PFSK-1 (cell line): ENCODE measurements around the gene SPRY2.

ENCODE experiments used
- FOXP2 ChIP-seq: optimal IDR thresholded peaks from 2 replicates; pipeline ENCODE3; 2011; ENCODE audit warnings: borderline replicate concordance, control low read depth, inconsistent platforms; ENCODE audit not compliant: insufficient read depth; ENCODE audit errors: extremely low read length, extremely low read depth
- POLR2AphosphoS5 ChIP-seq: IDR thresholded peaks from 2 replicates; pipeline ENCODE4 v1.6.1; 2012; ENCODE audit warnings: low read depth, mild to moderate bottlenecking, control low read depth, low read length, moderate library complexity
- SIN3A ChIP-seq: IDR thresholded peaks from 2 replicates; pipeline ENCODE4 v1.6.1; 2012; ENCODE audit warnings: mild to moderate bottlenecking, low read length, moderate library complexity, borderline replicate concordance; ENCODE audit not compliant: insufficient read depth
- TAF1 ChIP-seq: IDR thresholded peaks from 2 replicates; pipeline ENCODE4 v1.6.1; 2012; ENCODE audit warnings: low read length, control low read depth, borderline replicate concordance; ENCODE audit not compliant: insufficient read depth
- TF ChIP-seq, protein P1 (sequence below), 2 experiments: IDR thresholded peaks; 2 replicates each; pipeline versions ENCODE4 v1.6.1 to v1.8.0; 2011 to 2012; ENCODE audit warnings: low read depth in 2 of 2, low read length in 2 of 2, control low read depth in 1 of 2, inconsistent platforms in 1 of 2, mild to moderate bottlenecking in 1 of 2, moderate library complexity in 1 of 2; ENCODE audit not compliant: insufficient read depth in 1 of 2

Gene SPRY2

DNA sequence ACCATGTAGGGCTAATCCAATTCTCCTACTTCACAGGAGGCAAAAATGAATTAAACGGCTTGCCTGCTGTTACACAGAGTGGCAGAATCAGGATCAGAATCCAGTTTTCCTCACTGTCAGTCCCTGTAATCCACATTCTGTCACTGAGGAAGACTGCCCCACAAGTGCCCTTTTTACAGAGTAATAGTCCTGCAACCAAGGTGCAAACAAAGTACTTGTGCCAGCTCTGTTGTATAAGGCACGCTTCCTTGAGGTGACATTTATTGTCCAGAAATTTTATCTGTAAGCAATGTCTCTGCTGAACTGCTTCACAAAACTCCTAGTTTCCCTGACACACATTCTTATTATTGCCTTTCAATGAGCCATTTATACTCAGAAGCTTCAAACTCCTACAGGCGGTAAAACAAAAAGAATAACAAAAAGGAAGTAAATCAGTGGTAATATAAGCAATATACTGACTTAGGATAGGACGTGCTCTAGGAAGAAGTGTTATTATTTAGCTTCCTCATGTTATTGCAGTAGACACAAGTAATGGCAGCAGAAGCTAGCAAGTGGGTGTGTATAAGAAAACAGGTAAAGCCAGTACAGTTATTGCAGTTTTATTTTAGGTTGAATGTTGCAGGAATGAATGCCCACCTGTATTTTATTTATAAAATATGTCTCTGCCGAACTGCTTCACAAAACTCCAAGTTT lies 28.8 kb downstream of the SPRY2 start:
- TF ChIP-seq FOXP2 (no peak), POLR2AphosphoS5 (no peak), TAF1 (no peak)

GRCh38 chr13:80309926-80310325 lies 31.0 kb downstream of the SPRY2 start:
- TF ChIP-seq TAF1 (no peak), POLR2AphosphoS5 (no peak), FOXP2 (no peak), SIN3A (no peak)
- TF ChIP-seq, protein P1, sequence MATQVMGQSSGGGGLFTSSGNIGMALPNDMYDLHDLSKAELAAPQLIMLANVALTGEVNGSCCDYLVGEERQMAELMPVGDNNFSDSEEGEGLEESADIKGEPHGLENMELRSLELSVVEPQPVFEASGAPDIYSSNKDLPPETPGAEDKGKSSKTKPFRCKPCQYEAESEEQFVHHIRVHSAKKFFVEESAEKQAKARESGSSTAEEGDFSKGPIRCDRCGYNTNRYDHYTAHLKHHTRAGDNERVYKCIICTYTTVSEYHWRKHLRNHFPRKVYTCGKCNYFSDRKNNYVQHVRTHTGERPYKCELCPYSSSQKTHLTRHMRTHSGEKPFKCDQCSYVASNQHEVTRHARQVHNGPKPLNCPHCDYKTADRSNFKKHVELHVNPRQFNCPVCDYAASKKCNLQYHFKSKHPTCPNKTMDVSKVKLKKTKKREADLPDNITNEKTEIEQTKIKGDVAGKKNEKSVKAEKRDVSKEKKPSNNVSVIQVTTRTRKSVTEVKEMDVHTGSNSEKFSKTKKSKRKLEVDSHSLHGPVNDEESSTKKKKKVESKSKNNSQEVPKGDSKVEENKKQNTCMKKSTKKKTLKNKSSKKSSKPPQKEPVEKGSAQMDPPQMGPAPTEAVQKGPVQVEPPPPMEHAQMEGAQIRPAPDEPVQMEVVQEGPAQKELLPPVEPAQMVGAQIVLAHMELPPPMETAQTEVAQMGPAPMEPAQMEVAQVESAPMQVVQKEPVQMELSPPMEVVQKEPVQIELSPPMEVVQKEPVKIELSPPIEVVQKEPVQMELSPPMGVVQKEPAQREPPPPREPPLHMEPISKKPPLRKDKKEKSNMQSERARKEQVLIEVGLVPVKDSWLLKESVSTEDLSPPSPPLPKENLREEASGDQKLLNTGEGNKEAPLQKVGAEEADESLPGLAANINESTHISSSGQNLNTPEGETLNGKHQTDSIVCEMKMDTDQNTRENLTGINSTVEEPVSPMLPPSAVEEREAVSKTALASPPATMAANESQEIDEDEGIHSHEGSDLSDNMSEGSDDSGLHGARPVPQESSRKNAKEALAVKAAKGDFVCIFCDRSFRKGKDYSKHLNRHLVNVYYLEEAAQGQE (IDR thresholded peaks at IDR 0.05; ENCODE audit: insufficient read depth in 1 of 2, low read depth in 2 of 2, low read length in 2 of 2), result no peak

DNA sequence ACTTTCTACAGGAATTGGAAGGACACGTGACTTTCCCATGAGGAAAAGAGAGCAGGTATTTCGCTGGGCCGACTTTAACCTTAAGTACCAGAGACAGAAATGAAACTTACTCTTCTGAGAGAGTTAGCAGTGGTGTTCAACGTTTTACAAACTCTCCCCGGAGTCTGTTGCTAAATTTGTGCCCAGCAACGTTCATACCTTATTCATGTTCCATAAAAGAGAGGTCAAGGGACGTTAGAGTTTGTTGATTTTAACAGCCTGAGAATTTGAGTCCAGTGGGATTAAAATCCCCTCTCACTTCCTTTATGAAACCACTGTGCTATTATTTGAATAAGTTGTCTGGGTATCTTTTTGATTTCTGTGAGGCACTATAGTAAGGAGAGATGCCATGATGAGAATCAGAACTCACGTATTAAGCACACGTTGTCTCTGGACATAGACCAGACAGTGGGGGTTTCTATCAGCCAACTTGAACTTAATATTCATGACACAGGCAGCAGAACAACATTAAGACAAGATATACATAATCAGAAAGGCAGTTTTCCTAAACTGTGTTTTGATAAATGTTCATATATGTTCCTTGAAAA lies 33.4 kb downstream of the SPRY2 start:
- TF ChIP-seq TAF1 (no peak), FOXP2 (no peak), POLR2AphosphoS5 (no peak), SIN3A (no peak)
- TF ChIP-seq, protein P1 (IDR thresholded peaks at IDR 0.05; ENCODE audit: insufficient read depth in 1 of 2, low read depth in 2 of 2, low read length in 2 of 2), result no peak

DNA sequence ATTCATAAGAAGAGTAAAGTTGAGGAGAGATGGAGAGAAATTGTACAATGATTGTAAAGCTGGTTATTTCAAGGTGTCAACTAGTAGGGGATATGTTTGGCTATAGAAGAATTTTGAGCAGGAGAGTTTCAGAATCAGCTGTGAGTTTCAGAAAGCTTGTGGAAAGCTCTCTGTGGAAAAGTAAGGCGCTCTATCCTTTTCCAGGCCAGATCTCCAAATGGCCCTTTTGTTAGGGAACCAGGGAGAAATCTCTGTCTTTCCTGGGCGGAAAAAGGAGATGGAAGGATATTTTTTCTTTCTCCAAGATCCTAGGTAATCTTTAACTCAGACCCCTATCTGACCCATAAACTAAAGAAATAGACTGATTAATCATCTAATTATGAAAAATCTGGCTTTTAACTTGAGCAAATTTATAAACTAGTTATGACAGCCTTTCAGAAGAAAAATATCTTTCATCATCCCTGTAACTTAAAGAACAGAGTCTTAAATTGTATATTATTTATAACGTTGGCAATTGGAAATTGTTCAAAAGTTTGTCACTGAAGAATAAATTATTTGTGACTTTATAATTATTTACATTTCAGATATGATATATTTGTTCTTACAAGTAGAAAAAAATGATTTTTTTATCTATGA lies 34.5 kb downstream of the SPRY2 start:
- TF ChIP-seq, protein P1 (IDR thresholded peaks at IDR 0.05; ENCODE audit: insufficient read depth in 1 of 2, low read depth in 2 of 2, low read length in 2 of 2), result no peak
- no peak for TF ChIP-seq TAF1
- no peak for TF ChIP-seq FOXP2

DNA sequence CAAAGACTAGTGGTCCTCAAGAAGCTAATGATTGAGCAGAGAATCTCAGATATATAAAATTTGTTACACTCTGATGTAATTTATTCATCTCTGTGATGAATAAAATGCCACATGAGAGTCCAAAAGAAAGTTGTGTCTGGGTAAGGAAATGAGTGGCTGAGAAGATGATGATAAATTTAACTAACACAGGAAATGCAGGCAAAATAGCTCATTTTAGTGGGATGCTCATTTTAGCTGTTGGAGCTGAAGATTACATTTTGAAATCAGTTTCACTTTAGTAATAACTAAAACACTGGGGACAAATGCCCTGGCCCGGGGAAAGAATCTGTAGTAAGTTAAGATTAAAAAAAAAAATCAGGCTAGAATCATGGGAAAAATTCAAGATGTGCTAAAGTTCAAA lies 35.2 kb downstream of the SPRY2 start:
- TF ChIP-seq POLR2AphosphoS5 (no peak), SIN3A (no peak), TAF1 (no peak), FOXP2 (no peak)
- TF ChIP-seq, protein P1 (IDR thresholded peaks at IDR 0.05; ENCODE audit: insufficient read depth in 1 of 2, low read depth in 2 of 2, low read length in 2 of 2), result no peak
